ENCODE data around the gene RBMS2. TPM values are rescaled to one million over a fixed set of nuclear protein-coding genes. Genes with fewer than 3 reads are reported as not detected.
"Not testable (repeated sequence)": the region's sequence is repeated elsewhere in the genome, so short reads cannot be mapped to it uniquely, and the experiment has no call there.

Gene RBMS2, protein sequence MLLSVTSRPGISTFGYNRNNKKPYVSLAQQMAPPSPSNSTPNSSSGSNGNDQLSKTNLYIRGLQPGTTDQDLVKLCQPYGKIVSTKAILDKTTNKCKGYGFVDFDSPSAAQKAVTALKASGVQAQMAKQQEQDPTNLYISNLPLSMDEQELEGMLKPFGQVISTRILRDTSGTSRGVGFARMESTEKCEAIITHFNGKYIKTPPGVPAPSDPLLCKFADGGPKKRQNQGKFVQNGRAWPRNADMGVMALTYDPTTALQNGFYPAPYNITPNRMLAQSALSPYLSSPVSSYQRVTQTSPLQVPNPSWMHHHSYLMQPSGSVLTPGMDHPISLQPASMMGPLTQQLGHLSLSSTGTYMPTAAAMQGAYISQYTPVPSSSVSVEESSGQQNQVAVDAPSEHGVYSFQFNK
- 1 to 10 TPM; 4.2 to 4.4 TPM for total RNA-seq

GRCh38 chr12:56521590-56522371 lies at the start of gene RBMS2:
Gene RBMS2 (plus strand): TSS chr12:56521820. CDS start chr12:56522024, 204 bp downstream.
- Mint-ChIP-seq H3K27me3 (no peaks in the 10 kb centered on the region), H3K36me3 (no peaks in the 10 kb centered on the region), H3K4me3 (peak within 1 kb of the TSS; percentile 80), H3K9me3 (no peaks in the 10 kb centered on the region), H3K27ac (peak within 1 kb of the TSS; percentile 80), H3K4me1 (peaks cover 32% of the 10 kb centered on the region)
- DNase-seq: peak; percentile 29

GRCh38 chr12:56474389-56474788 lies 47.2 kb upstream of the RBMS2 start:
- DNase-seq: no peak
- Mint-ChIP-seq H3K27ac (no peak overlapping the region), H3K9me3 (no peaks in the 10 kb centered on the region), H3K4me1 (peaks cover 30% of the 10 kb centered on the region), H3K27me3 (no peaks in the 10 kb centered on the region), H3K36me3 (peaks cover 21% of the 10 kb centered on the region), H3K4me3 (no peak overlapping the region)

GRCh38 chr12:56476143-56476542 lies 45.5 kb upstream of the RBMS2 start:
- DNase-seq: no peak
- Mint-ChIP-seq H3K4me3 (no peak overlapping the region), H3K4me1 (peaks cover 29% of the 10 kb centered on the region), H3K27me3 (no peaks in the 10 kb centered on the region), H3K9me3 (no peaks in the 10 kb centered on the region), H3K27ac (no peak overlapping the region), H3K36me3 (peaks cover 13% of the 10 kb centered on the region)

- H3K4me1 Mint-ChIP-seq: peaks cover 20% of the 10 kb centered on the region
- no peak for DNase-seq
- no peaks in the 10 kb centered on the region for H3K9me3 Mint-ChIP-seq
- no peak overlapping the region for H3K27ac Mint-ChIP-seq
- no peak overlapping the region for H3K4me3 Mint-ChIP-seq
- no peaks in the 10 kb centered on the region for H3K27me3 Mint-ChIP-seq
- H3K36me3 Mint-ChIP-seq: peaks cover 9% of the 10 kb centered on the region
Measured at GRCh38 chr12:56476972-56477432, 44.6 kb upstream of the RBMS2 start.

DNA sequence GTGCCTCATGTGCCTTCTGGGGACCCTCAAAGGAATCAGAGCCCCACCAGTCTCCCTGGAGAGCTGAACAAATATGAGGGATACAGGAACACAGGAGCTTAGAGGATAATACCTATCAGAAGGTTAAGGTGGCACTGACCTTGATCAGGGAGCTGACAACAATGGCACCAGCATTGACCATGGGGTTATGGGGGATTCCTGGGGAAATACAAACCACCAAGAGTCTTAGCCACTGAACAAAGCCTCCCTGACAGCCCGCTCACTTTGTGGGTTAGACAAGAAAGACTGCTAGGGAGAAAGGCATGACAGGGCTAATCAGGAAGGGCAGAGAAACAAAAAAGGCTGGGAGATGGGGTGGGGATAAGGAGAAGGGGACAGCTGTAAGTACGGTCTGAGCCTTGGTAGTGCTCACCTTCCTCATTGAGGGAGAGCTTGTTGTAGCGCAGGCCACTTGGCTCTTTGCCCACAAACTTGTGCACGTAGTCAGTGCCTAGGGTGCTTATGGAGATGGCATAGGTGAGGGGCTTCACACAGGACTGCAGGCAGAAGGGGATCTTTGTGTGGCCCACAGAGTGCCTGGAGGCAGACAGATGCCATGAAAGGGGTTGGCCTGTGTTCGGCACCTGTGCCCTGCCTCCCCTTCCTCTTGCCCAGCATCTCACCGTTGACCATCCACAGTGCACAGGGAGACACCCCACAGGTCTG lies 43.9 kb upstream of the RBMS2 start:
- Mint-ChIP-seq H3K27me3 (no peaks in the 10 kb centered on the region), H3K4me1 (peaks cover 17% of the 10 kb centered on the region), H3K9me3 (no peaks in the 10 kb centered on the region), H3K36me3 (peaks cover 9% of the 10 kb centered on the region), H3K4me3 (no peak overlapping the region), H3K27ac (no peak overlapping the region)
- DNase-seq: no peak

- DNase-seq: no peak
- no peak overlapping the region for H3K27ac Mint-ChIP-seq
- H3K9me3 Mint-ChIP-seq: no peaks in the 10 kb centered on the region
- H3K36me3 Mint-ChIP-seq: peaks cover 2% of the 10 kb centered on the region
- no peak overlapping the region for H3K4me3 Mint-ChIP-seq
- no peaks in the 10 kb centered on the region for H3K27me3 Mint-ChIP-seq
- H3K4me1 Mint-ChIP-seq: peaks cover 15% of the 10 kb centered on the region
Measured at GRCh38 chr12:56479625-56480024, 42.0 kb upstream of the RBMS2 start.

DNA sequence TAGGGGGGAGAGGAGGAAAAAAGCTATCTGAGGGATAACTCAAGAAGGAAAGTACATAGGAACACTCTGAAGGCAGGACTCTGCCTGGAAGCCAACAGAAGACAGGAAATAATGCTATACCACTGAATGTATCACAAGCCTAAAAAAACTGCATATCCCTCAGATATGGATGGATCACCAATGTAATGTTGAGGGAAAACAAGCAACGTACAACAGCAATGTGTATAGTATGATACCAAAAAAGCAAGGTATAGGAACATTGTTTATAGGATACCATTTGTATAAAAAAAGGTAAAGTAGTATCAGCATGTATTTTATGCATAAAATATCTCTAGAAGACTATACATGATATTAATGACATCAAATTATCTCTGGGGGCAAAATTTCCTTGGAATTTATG lies 37.1 kb upstream of the RBMS2 start:
- H3K9me3 Mint-ChIP-seq: peaks cover 4% of the 10 kb centered on the region

GRCh38 chr12:56486694-56487093 lies 34.9 kb upstream of the RBMS2 start:
- H3K36me3 Mint-ChIP-seq: peaks cover 6% of the 10 kb centered on the region
- H3K9me3 Mint-ChIP-seq: peaks cover 4% of the 10 kb centered on the region
- peaks cover 41% of the 10 kb centered on the region for H3K27me3 Mint-ChIP-seq
- no peak overlapping the region for H3K4me3 Mint-ChIP-seq
- DNase-seq: no peak
- peaks cover 11% of the 10 kb centered on the region for H3K4me1 Mint-ChIP-seq
- H3K27ac Mint-ChIP-seq: no peak overlapping the region

More for the DNA sequence above, 37.1 kb upstream of the RBMS2 start:
- no peak for DNase-seq
- Mint-ChIP-seq H3K27me3 (peaks cover 22% of the 10 kb centered on the region), H3K36me3 (peaks cover 8% of the 10 kb centered on the region), H3K27ac (no peak overlapping the region), H3K4me3 (no peak overlapping the region), H3K4me1 (peaks cover 21% of the 10 kb centered on the region)

GRCh38 chr12:56487448-56488040 lies 34.1 kb upstream of the RBMS2 start:
- peaks cover 44% of the 10 kb centered on the region for H3K27me3 Mint-ChIP-seq
- H3K4me1 Mint-ChIP-seq: peaks cover 11% of the 10 kb centered on the region
- peaks cover 4% of the 10 kb centered on the region for H3K9me3 Mint-ChIP-seq
- H3K27ac Mint-ChIP-seq: peak overlapping the region; percentile 30
- peaks cover 6% of the 10 kb centered on the region for H3K36me3 Mint-ChIP-seq
- DNase-seq: peak; percentile 32
- H3K4me3 Mint-ChIP-seq: peak overlapping the region; percentile 84

DNA sequence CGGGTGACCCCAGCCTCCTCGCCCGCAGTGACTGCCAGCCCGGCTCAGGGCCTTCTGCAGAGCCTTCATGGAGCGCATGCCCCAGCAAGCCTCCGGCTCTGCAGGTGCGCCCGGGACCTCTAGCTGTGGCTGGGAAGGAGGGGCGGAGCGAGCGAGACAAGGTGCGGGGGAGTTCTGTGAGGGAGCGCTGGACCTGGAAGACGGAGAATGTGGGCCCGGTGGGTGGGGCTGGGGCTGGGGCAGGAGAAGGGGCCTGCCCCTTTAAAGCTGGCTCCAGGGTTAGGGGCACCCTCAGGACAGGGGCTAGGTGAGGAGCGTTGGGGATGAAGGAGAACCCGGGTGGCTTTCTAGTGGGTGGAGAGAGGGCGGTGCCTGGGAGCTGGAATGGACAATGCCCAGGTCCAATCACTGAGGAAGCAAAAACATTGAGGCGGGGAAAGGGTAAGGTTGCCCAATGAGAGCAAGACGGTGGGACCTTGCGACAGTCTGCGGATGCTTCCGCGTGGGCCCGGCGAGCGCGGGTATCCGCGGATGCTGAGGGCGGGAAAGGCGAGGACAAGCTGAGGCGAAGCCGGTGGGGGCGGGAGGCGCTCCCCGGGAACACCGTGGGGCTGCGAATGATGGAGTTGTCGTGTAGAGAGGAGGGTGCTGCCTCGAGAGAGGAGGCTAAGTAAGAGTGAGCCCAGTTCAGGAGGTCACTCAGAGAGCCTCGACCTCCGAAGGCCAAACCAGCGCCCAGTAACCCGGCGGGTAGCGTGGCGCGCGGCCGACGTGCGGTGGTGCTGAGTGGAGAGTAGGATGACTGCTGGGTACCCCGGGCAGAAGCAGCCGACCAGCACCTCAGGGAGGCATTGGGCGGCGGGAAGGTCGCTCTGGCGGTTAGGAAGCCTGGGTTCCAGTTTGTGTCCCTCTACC lies 33.3 kb upstream of the RBMS2 start, which contains the start of gene GLS2:
Gene GLS2, minus strand, starts transcription at position 121 of the 915 bp plus-strand sequence. Its CDS starts 43 bp downstream, at position 78.
- DNase-seq: peak; percentile 73
- peaks cover 6% of the 10 kb centered on the region for H3K36me3 Mint-ChIP-seq
- peak within 1 kb of the TSS; percentile 30 for H3K27ac Mint-ChIP-seq
- H3K9me3 Mint-ChIP-seq: peaks cover 4% of the 10 kb centered on the region
- peaks cover 47% of the 10 kb centered on the region for H3K27me3 Mint-ChIP-seq
- H3K4me1 Mint-ChIP-seq: peaks cover 11% of the 10 kb centered on the region
- peak within 1 kb of the TSS; percentile 84 for H3K4me3 Mint-ChIP-seq

- Mint-ChIP-seq H3K9me3 (peaks cover 4% of the 10 kb centered on the region), H3K27me3 (peaks cover 47% of the 10 kb centered on the region), H3K36me3 (peaks cover 6% of the 10 kb centered on the region), H3K27ac (no peak overlapping the region), H3K4me1 (peaks cover 11% of the 10 kb centered on the region), H3K4me3 (no peak overlapping the region)
- DNase-seq: no peak
Measured at GRCh38 chr12:56490360-56490759, 31.3 kb upstream of the RBMS2 start.

DNA sequence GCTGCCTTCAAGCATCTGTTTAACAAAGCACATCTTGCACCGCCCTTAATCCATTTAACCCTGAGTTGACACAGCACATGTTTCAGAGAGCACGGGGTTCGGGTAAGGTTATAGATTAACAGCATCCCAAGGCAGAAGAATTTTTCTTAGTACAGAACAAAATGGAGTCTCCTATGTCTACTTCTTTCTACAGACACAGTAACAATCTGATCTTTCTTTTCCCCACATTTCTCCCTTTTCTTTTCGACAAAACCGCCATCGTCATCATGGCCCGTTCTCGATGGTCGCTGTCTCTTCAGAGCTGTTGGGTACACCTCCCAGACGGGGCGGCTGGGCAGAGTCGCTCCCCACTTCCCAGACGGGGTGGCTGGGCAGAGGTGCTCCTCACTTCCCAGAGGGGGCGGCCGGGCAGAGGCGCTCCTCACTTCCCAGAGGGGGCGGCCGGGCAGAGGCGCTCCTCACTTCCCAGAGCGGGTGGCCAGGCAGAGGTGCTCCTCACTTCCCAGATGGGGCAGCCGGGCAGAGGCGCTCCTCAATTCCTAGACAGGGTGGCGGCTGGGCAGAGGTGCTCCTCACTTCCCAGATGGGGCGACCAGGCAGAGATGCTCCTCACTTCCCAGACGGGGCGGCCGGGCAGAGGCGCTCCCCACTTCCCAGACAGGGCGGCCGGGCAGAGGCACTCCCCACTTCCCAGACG lies 28.1 kb upstream of the RBMS2 start:
- H3K27ac Mint-ChIP-seq, H3K36me3 Mint-ChIP-seq, H3K9me3 Mint-ChIP-seq, DNase-seq, H3K4me3 Mint-ChIP-seq, H3K4me1 Mint-ChIP-seq: not testable (repeated sequence)
- H3K27me3 Mint-ChIP-seq: peaks cover 40% of the 10 kb centered on the region

DNA sequence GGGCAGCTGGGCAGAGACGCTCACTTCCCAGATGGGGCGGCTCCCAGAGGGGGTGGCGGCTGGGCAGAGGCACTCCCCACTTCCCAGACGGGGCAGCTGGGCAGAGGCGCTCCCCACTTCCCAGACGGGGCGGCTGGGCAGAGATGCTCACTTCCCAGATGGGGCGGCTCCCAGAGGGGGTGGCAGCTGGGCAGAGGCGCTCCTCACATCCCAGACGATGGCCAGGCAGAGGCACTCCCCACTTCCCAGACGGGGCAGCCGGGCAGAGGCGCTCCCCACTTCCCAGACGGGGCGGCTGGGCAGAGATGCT lies 27.6 kb upstream of the RBMS2 start:
- not testable (repeated sequence) for H3K36me3 Mint-ChIP-seq, H3K4me1 Mint-ChIP-seq, H3K4me3 Mint-ChIP-seq, H3K27ac Mint-ChIP-seq, DNase-seq, H3K9me3 Mint-ChIP-seq
- H3K27me3 Mint-ChIP-seq: peaks cover 35% of the 10 kb centered on the region

Data from activated naive CD8-positive, alpha-beta T cell treated with anti-CD3 and anti-CD28 coated beads for 36 hours (primary cell).